ENCODE data around the gene SMARCA1.
"Not testable (repeated sequence)": the region's sequence is repeated elsewhere in the genome, so short reads cannot be mapped to it uniquely, and the experiment has no call there.

The SMARCA1 gene, protein sequence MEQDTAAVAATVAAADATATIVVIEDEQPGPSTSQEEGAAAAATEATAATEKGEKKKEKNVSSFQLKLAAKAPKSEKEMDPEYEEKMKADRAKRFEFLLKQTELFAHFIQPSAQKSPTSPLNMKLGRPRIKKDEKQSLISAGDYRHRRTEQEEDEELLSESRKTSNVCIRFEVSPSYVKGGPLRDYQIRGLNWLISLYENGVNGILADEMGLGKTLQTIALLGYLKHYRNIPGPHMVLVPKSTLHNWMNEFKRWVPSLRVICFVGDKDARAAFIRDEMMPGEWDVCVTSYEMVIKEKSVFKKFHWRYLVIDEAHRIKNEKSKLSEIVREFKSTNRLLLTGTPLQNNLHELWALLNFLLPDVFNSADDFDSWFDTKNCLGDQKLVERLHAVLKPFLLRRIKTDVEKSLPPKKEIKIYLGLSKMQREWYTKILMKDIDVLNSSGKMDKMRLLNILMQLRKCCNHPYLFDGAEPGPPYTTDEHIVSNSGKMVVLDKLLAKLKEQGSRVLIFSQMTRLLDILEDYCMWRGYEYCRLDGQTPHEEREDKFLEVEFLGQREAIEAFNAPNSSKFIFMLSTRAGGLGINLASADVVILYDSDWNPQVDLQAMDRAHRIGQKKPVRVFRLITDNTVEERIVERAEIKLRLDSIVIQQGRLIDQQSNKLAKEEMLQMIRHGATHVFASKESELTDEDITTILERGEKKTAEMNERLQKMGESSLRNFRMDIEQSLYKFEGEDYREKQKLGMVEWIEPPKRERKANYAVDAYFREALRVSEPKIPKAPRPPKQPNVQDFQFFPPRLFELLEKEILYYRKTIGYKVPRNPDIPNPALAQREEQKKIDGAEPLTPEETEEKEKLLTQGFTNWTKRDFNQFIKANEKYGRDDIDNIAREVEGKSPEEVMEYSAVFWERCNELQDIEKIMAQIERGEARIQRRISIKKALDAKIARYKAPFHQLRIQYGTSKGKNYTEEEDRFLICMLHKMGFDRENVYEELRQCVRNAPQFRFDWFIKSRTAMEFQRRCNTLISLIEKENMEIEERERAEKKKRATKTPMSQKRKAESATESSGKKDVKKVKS

DNA sequence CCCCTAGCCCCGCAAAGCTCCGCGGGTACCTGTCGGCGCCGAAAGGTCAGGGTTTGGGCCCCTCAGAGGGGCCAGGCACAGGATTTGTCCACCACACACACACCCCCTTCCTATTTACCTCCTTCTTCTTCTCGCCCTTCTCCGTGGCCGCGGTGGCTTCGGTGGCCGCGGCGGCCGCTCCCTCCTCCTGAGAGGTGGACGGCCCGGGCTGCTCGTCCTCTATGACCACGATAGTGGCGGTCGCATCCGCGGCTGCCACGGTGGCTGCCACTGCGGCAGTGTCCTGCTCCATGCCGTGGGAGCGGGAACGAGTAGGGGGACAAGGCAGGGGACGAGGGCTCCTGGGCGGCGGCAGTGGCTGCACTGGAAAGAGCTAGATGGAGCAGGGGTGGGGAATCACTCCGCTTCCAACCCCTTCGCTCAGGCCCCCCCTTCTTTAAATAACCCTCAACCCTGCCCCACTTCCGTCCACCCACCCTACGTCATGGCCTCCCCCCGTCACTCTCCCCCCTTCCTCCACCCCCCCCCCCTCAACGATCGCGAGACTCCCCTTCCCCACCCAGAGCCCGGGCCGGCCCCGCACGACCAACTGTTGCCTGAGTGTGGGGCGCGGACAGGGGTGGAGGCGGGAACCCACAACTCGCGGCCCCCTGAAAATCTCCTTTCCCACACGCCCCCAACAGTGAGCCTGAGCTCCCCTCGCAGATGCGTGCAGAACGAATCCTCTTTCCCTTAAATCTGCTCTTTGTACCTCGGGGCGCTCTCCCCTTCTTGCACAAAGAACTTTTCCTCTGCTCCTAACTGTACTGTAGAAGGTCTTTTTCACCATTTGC, at the start of gene SMARCA1:
SMARCA1 (minus strand) TSS at position 412 of the 833 bp plus-strand sequence; CDS start at position 292, 120 bp downstream.
- DNase-seq (ENCODE audit: low read depth): no peak

DNA sequence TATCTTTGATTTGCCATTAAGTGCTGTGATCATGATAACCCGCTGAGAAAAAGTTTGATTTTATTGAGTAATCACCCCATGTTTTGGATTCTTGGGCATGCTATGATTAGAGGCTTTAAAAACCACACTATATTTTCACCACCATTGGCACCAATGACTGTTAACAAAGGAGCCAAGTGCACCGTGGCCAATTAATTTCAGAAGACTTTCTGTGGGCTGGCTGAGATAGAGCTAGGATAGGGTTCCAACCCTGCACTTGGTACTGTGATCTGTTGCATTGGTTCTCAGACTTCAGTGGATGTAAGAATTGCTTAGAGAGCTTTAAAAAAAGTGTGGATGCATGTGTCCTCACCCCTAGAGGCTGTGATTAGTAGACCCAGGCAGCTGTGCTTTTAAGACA, 49.1 kb upstream of the SMARCA1 start:
- no peak for DNase-seq (ENCODE audit: low read depth)

DNA sequence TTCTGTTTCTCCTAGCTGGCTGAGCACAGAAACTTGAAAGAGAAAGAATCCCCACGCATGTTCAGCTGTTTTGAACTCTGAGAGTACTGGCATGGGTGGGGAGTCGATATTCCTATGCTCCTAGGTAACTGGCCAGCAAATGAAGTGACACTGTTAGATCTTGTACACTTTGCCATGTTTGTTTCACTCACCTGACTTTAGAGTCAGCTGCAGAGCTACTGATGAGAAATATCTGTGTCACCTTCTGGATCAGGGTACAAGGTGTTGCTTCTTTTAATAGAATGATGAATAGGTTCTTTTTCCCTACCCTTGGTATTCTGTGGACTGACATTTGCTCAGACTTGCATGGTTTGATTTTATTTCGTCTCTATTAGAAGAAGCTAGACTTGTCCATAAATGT, 45.1 kb upstream of the SMARCA1 start:
- DNase-seq (ENCODE audit: low read depth): no peak

DNA sequence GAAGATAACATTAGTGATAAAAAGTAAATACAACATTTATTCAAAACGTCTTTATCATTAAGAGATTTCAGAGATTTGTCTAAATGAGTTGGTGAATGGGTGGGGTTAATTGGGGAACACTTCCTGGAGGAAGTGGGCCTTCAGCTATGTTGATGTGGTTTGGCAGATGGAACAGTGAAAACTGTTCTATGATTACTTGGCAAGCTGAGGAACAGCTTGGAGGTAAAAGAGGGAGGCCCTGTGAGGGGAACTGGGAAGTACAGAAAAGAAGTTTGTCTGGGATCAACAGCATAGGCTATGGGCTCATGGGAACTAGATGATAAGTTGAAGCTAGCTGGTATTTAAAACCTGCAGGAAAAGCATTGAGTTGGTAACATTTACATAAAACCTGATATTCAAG, 42.8 kb upstream of the SMARCA1 start:
- DNase-seq (ENCODE audit: low read depth): no peak

DNA sequence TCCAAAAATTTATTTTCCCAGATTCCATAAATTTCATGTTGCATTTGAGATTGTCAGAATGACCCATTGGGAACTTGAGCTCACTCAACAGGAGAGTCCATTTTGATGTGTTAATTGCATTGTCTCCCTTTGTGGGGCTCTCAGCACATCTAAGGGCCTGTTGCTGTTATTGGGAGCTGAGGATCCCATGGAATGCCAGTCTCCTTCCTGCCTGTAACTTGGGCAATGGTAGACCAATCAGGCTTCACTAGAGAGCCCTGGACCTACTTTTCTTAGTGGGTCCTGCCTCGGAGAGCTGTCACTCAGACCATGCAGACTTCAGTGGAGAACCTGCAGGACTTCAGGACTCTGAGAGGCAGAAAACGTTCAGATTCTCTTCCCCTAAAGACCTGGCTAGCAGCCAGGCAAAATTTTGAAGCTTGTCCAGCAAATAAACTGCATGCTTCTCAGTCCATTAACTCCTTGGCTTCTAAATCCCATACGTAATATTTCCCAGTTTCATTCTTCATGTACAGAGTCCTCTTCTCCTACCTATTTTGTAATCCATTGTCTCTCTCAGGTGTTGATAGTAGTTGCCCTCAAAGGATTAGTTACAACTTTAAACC, 41.9 kb upstream of the SMARCA1 start:
- DNase-seq (ENCODE audit: low read depth): no peak

DNA sequence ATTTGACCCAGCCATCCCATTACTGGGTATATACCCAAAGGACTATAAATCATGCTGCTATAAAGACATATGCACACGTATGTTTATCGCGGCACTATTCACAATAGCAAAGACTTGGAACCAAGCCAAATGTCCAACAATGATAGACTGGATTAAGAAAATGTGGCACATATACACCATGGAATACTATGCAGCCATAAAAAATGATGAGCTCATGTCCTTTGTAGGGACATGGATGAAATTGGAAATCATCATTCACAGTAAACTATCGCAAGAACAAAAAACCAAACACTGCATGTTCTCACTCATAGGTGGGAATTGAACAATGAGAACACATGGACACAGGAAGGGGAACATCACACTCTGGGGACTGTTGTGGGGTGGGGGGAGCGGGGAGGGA, 41.1 kb upstream of the SMARCA1 start:
- DNase-seq (ENCODE audit: low read depth): not testable (repeated sequence)

DNA sequence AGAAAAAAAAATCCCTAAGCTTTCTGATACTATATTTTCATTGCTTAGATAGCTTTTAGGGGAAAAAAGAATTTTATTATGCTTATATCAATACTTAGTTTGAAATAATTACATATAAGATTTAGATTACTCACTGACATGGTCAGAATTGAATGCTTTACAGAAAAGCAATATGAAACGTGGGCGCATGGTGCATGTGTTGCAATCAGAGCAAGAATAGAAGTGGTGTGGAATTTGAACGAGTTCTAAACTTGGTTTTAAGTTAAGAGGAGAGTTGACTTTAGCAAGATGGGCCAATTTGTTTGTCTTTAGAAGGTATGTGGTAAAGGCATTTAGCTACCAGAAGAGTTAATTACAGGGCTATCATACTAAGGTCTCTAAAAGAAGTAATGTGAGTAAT, 38.2 kb upstream of the SMARCA1 start:
- no peak for DNase-seq (ENCODE audit: low read depth)

DNA sequence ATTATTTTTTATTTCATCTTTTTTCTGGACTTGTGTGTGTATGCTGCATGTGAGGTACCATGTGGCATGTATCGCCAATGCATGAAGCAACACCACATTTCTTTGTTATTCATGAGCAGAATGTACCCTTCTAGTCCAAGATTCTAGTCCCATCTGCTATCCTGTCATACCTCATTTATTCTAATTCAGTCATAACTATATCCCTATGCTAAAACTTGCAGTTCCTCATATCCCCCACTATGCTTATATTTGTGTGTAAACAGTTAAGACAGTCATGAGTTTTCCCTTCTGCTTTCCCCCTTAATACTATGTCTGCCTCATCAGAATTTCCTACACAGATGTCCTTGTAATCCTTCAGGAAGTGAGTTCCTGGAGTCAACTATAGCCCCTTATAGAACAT, 36.5 kb upstream of the SMARCA1 start:
- DNase-seq (ENCODE audit: low read depth): no peak

DNA sequence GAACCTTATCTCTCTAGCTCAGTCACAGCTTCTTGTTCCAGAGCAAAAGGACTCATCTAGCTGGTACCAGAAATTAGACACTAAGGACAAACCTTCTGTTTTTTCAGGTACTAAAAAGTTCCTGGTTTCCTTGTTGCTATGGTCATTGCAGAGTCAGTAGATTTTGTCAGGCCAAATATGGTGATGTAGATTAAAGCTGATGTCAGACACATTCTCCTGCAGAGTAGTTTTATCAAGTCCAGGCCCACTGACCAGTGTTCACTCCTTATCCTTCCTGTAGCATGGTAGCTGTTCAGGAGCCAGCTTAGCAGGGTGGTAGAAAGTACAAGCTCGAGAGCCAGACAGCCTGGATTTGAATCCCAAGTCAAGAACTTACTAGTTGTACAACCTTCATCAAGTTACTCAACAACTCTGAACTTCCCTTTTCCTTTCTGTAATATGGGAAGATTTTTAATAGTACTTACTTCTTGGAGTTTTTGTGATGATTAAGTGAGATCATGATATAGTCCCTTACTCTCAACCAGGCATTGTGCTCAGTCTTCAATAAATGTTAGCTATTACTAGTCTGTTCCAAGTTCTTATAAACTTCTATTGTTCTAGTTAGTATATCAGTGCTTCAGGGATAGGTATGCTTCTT, 34.7 kb upstream of the SMARCA1 start:
- DNase-seq (ENCODE audit: low read depth): no peak

DNA sequence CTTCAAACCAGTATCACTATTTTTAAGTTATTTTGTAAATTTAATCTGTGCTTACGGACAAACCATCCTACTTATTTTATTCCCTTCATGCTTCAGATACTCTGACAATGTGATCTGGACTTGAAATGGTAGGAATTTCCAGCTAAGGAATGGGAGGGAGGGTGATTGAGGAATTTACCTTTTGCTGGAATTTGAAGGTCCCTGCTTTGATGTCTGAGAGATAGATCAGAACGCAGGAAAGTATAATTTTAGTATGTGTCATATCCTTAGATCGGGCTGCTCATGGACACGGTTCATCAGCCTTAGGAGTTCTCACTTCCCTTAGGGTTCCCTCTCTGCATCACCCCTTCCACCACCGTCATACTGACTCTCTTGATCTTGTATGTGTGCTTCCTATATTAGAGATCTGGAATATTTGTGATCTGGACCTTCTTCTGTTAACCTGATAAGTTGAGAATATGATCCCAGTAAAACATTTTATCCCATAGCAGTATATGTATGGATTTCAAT, 33.6 kb upstream of the SMARCA1 start:
- no peak for DNase-seq (ENCODE audit: low read depth)

DNA sequence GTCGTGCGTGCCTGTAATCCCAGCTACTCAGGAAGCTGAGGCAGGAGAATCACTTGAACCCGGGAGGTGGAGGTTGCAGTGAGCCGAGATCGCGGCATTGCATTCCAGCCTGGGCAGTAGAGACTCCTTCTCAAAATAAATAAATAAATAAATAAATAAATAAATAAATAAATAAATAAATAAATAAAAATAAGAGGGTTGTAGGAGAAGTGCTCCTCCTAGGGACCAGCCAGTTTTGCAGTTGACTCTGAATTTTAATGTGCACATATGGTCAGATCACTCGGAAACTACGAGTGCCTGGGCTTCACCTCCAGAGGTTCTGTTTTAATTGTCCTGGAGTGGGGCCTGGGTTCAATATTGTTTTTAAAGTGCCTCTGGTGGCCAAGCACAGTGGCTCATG, 31.5 kb upstream of the SMARCA1 start:
- not testable (repeated sequence) for DNase-seq (ENCODE audit: low read depth)

DNA sequence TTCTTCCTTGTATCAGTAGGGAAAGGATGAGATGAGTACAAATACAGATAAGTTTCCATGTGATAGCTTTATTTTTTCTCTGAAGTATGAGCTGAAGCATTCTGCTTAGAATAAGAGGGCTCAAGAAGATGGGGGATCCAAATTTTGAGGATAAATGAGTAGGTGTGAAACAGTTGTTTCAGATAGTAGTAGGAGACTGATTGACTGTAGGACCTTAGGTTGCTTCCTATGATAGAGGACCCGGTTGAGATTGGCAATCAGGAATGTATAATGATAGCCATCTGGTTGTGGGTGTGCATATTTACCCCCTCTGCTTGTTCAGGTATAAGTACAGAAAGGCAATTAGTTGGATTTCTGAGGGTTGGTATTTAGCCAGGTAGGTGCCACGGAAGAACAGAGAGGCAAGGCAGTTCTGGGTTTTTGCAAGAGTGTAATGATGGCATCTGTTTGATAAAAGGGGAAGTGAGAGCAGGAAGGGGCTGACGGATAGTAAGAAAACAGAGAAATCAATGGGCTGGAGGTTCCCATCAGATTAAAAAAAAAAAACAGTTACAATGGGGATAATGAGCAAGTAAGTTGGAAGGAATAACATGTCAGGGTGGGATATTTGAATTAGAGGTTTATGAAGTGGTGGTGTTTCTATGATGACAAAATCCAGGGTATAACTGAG, 30.5 kb upstream of the SMARCA1 start:
- DNase-seq (ENCODE audit: low read depth): no peak

DNA sequence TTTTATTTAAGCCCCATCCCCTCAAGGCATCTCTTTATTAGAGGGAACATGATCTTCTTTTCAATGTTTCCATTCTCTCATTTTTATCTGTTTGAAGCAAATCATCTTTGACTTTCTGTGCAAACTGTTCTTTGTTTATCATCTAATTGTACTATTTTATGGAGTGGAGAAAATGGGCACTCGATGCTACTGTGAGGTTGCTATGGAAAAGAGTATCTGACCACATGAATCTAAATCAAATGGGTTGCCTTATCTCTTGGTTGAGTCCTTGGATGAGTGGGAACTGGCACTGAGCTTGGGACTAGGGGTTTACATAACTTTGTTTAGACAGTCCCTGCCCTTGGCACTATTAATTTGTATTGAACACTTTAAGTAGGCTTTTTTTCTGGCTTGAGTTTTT, 25.8 kb upstream of the SMARCA1 start:
- no peak for DNase-seq (ENCODE audit: low read depth)

DNA sequence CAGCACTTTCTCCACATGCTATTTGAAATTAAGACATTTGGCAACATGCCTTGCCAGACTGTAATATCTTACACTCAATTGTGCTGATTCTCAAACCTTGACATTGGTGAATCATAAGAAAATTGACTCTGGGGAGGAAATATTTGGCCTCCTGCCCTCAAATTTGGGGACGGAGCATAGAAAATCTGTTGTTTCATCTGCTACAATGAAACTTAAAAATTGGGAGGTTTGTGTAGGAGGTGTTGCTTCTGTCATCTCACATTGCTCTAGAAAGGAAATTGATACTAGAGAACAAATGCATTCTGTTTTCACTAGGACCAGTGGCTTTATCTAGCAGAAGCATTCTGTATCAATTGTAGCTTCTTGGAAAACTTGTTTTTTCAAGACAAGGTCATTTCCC, 22.1 kb upstream of the SMARCA1 start:
- DNase-seq (ENCODE audit: low read depth): no peak

DNA sequence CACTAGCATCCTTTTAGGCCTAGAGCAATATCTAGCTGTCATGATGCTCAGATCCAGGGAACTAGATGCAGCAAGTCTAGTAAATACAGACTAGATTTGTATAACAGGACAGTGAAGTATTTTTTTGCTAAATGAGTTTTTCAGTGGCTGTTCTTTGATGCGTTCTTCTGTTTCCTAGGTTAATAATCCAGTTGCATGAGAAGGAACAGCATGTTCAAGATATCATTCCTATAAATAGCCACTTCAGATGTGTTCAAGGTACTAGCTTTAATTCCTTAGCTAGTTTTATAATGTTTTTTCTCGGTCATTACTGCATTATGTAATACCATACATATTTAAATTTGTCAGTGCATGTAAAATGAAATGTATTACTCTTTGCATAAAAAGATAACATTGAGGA, 21.5 kb upstream of the SMARCA1 start:
- DNase-seq (ENCODE audit: low read depth): no peak

DNA sequence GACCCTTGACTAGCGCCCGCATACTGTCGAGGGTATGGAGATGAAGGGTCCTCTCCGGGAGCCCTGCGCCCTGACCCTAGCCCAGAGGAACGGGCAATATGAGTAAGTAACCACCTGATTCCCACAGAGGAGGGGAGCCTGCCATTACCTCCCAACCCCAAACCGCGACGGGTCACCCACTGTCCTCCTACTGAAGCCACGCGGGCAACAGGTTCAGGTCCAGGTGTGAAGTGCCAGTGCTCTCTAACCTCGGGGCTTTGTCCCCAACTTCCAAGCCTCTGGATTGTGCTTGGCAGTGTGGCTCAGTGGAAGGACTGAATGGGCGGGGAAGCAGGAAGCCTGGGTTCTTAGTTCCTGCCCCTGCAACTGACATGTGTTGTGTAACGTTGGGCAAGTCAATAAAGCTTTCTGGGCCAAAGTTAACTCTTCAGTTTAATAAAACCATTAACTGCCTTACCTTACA, 17.5 kb upstream of the SMARCA1 start:
- no peak for DNase-seq (ENCODE audit: low read depth)

DNA sequence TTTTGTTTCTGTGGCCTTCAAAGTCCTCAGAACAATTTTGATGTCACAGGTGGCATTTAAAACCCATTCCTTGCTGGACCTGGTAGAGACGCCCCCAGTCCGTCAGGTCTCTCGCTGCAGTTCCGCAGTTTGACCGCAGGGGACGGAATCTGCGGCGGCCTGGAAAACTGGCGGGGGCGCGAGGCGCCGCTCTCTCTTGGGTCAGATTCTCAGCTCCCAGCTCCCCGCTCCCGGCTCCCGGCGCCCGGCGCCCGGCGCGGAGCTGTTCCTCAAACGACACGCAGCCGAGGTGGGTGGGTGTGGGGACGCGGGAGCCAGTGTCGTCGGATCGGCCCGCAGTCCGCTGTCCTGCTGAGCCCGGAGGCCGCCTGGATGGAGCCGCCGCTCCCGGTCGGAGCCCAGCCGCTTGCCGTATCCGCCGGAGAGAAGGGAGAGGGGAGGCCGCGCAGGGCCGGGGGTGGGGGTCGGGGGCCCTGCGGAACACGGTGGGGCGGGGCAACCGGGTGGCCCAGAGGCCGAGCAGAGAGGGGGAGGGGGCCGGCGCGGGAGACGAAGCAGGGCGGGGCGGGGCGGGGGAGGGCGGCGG, 16.9 kb upstream of the SMARCA1 start, which contains the start of gene OCRL:
OCRL (plus strand) TSS at position 192 of the 586 bp plus-strand sequence; CDS start at position 373, 181 bp downstream.
- no peak for DNase-seq (ENCODE audit: low read depth)

DNA sequence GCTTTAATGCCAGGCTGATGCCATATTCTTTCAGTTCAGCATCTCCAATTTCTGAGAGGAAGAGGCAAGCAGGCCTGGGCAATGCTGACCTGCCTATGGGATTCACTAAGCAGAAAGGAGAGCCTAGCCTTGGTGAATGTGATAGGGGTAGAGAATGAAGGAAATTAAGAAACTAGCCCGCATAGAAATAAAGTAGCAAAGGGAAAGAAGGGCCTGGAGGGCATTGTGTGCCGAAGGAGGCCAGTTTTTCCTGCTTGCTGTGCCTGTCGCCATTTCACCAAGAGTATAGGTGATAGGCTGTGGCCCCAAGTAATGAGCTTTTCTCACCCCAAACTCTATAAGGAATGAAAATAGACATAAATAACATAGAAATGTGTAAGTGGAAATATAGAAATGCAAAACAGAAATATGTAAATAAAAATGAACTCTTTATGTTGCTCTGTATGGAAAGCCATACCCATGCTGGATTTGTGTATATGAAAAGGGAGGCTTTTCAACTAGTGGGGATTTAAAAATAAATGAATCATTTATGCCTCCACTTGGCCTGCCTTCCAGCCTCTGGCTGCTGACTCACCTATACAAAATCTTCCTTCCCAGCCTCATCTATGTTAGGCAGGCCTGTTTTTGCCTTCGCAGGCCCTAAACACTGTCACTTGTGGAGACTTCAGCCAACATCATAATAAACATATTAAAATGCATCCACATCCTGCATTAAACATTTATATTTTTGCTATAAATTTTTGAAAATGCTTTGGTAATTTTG, 11.7 kb upstream of the SMARCA1 start:
- DNase-seq (ENCODE audit: low read depth): no peak

DNA sequence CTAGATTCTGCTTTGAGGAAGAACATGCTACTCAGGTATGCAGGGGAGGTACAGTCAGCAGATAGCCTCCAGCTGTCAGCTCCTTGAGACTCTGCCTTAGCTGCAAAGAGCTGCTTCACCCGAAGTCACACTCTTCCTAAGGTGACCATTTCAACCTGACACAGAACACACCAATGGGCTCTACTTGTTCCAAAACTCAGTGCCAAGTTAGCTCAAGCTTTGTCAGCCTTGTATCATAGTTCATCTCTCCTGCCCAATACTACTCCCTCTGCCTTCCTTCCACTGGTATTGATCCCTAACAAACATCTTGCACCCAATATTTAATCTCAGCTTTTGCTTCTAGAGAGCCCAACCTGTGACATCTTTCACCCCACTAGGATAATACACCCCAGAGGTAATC, 7.8 kb upstream of the SMARCA1 start:
- no peak for DNase-seq (ENCODE audit: low read depth)
